Osteoblast (primary cell): ENCODE data around the gene ZSWIM5. TPM values are rescaled to one million over a fixed set of nuclear protein-coding genes. Genes with fewer than 3 reads are reported as not detected.
"Not testable (repeated sequence)": the region's sequence is repeated elsewhere in the genome, so short reads cannot be mapped to it uniquely, and the experiment has no call there.

Source experiments
- DNase-seq: peaks from one replicate; pipeline ENCODE4 v3.0.0; 2011; ENCODE audit warnings: low spot score, mixed read lengths; ENCODE audit not compliant: insufficient read length; ENCODE audit errors: missing footprints
- H2AFZ ChIP-seq: 2 replicates; pipeline ENCODE4 v1.6.0; 2011; ENCODE audit warnings: mild to moderate bottlenecking, low read length
- H3K27ac ChIP-seq: 2 replicates; pipeline ENCODE4 v1.5.1; 2011; ENCODE audit warnings: mild to moderate bottlenecking, low read depth, low read length, moderate library complexity
- H3K27me3 ChIP-seq: 2 replicates; pipeline ENCODE4 v1.6.0; 2012; ENCODE audit warnings: mild to moderate bottlenecking, control low read depth, inconsistent platforms, low read length, moderate library complexity; ENCODE audit not compliant: insufficient read depth
- H3K36me3 ChIP-seq: 2 replicates; pipeline ENCODE4 v1.5.1; 2011; ENCODE audit warnings: mild to moderate bottlenecking, low read length, control low read depth, moderate library complexity; ENCODE audit not compliant: insufficient read depth
- H3K4me1 ChIP-seq: 2 replicates; pipeline ENCODE4 v1.5.1; 2011; ENCODE audit warnings: mild to moderate bottlenecking, low read length, control low read depth, moderate library complexity; ENCODE audit not compliant: insufficient read depth
- H3K4me2 ChIP-seq: 2 replicates; pipeline ENCODE4 v1.6.0; 2011; ENCODE audit warnings: mild to moderate bottlenecking, low read length; ENCODE audit not compliant: insufficient read depth
- H3K4me3 ChIP-seq: fragments of 200-600 bp; sonication (generic); 3 replicates; pipeline ENCODE4 v1.5.1; 2012; ENCODE audit warnings: mild to moderate bottlenecking, low read length, inconsistent platforms; ENCODE audit not compliant: insufficient read depth
- H3K79me2 ChIP-seq: 2 replicates; pipeline ENCODE4 v1.6.0; 2012; ENCODE audit warnings: mild to moderate bottlenecking, low read length, control low read depth, inconsistent platforms; ENCODE audit not compliant: insufficient read depth
- H3K9me3 ChIP-seq: 2 replicates; pipeline ENCODE4 v1.5.1; 2011; ENCODE audit warnings: low read depth, low read length, control low read depth
- H4K20me1 ChIP-seq: 2 replicates; pipeline ENCODE4 v1.6.0; 2012; ENCODE audit warnings: mild to moderate bottlenecking, low read length, control low read depth; ENCODE audit not compliant: insufficient read depth
- total RNA-seq: library from RNA; depleted of rRNA; stranded (reverse); fragments of >200 nt; gene quantifications from 2 replicates; pipeline ENCODE4 v1.2.3, GENCODE V29; 2012
- TF ChIP-seq, protein P1 (sequence below): IDR thresholded peaks from 2 replicates; pipeline ENCODE4 v1.5.1; 2011; ENCODE audit warnings: mild to moderate bottlenecking, low read depth, low read length, moderate library complexity; ENCODE audit errors: extremely low read depth

The ZSWIM5 gene
- 0.36 and 0.59 TPM in 2 replicates for total RNA-seq

DNA sequence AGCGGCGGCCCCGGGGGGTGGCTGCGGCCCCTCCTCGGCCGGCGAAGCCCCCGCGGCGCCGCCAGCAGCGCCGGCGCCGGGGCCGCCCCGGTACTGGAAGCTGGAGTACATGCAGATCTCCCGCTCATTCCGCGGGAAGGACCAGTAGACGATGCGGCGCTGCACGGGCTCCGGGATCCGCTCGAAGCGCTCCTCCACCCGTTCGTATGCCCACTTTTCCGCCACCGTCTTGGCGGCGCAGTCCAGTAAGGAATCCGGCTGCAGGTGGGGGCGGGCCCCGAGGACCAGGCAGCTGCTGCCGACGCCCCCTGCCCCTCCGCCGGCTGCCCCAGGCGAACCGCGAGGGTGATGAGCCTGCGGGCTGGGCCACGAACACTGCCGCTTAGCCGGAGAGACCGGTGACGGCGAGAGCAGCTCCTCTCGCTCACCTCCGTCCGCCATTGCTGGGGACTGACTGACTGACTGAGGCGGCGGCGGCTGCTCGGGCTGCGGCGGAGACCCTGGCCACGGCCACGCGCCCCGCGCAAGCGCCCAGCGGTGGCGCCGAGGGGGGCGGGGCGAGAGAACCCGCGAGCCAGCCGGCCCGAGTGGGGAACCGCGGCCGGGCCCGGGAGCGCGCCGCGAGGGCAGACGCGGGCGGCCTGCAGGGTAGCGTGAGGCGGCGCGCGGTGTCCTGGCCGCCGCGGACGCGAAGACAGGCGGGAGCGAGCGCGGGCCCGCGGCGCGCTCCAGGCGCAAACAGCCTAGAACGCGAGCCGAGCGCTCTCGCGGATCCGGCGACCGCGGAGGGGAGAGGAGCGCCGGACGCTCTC is at the start of gene ZSWIM5:
Gene ZSWIM5, minus strand, starts transcription at position 696 of the 812 bp plus-strand sequence. Its CDS starts 255 bp downstream, at position 441.
- Histone ChIP-seq H4K20me1 (no peaks in the 10 kb centered on the region), H3K27ac (no peak within 1 kb of the TSS), H3K36me3 (no peaks in the 10 kb centered on the region), H3K4me2 (peak within 1 kb of the TSS; percentile 87), H3K9me3 (no peaks in the 10 kb centered on the region), H3K27me3 (peaks cover 69% of the 10 kb centered on the region), H2AFZ (peak within 1 kb of the TSS; percentile 80), H3K79me2 (no peaks in the 10 kb centered on the region), H3K4me1 (peaks cover 4% of the 10 kb centered on the region), H3K4me3 (peak within 1 kb of the TSS; percentile 74)
- TF ChIP-seq, protein P1, sequence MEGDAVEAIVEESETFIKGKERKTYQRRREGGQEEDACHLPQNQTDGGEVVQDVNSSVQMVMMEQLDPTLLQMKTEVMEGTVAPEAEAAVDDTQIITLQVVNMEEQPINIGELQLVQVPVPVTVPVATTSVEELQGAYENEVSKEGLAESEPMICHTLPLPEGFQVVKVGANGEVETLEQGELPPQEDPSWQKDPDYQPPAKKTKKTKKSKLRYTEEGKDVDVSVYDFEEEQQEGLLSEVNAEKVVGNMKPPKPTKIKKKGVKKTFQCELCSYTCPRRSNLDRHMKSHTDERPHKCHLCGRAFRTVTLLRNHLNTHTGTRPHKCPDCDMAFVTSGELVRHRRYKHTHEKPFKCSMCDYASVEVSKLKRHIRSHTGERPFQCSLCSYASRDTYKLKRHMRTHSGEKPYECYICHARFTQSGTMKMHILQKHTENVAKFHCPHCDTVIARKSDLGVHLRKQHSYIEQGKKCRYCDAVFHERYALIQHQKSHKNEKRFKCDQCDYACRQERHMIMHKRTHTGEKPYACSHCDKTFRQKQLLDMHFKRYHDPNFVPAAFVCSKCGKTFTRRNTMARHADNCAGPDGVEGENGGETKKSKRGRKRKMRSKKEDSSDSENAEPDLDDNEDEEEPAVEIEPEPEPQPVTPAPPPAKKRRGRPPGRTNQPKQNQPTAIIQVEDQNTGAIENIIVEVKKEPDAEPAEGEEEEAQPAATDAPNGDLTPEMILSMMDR, result no peak
- peak; percentile 96 for DNase-seq

DNA sequence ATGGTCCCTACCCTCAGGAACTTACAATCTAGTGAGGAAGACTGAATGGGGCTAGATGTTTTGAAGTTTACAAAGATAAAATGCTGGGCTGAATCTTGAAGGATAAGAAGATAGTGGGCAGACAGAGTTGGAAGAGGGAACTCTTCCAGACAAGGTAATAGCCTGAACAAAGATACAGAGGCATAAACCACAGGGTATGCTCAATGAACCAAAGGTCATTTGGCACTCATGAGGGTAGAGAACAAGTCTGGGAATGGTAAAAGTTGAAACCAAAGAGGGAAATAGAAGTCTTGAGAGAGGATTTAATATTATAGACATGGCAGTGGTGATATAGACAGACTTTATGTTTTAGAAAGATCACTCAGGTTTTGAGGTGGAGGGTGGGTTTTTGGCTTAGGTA is 48.1 kb upstream of the ZSWIM5 start:
- peaks cover 7% of the 10 kb centered on the region for H3K9me3 ChIP-seq
- no peak overlapping the region for H3K4me2 ChIP-seq

DNA sequence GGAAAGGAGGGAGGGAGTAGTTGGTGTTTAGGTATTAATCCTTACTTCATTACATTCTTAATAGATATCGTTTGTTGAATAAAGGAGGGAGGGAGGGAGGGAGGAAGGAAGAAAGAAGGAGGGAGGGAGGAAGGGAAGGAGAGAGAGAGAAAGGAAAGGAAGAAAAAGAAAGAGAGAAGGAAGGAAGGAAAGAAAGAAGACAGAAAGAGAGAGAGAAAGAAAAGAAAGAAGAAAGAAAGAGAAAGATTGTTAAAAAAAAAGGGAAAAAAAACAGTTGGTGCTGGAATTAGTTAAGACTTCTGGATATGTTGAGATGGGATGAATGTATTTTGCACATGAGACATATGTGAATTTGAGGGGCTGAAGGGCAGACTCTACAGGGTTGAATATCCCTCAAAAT is 44.1 kb upstream of the ZSWIM5 start:
- TF ChIP-seq, protein P1, result no peak
- H3K4me3 ChIP-seq, result no peak overlapping the region

More for the DNA sequence above, 48.1 kb upstream of the ZSWIM5 start:
- no peak overlapping the region for H3K27ac ChIP-seq
- no peak overlapping the region for H3K4me3 ChIP-seq
- TF ChIP-seq, protein P1, result no peak
- H3K36me3 ChIP-seq, result no peaks in the 10 kb centered on the region
- no peak for DNase-seq
- H3K4me1 ChIP-seq, result no peaks in the 10 kb centered on the region
- H4K20me1 ChIP-seq, result no peaks in the 10 kb centered on the region
- no peaks in the 10 kb centered on the region for H3K27me3 ChIP-seq
- H3K79me2 ChIP-seq, result no peaks in the 10 kb centered on the region
- no peak overlapping the region for H2AFZ ChIP-seq

DNA sequence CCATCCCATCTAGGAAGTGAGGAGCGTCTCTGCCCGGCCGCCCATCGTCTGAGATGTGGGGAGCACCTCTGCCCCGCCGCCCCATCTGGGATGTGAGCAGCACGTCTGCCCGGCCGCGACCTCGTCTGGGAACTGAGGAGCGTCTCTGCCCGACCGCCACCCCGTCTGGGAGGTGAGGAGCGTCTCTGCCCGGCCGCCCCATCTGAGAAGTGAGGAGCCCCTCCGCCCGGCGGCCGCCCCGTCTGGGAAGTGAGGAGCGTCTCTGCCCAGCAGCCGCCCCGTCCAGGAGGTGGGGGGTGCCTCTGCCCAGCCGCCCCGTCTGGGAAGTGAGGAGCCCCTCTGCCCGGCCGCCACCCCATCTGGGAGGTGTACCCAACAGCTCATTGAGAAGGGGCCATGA is 41.6 kb upstream of the ZSWIM5 start:
- H3K9me3 ChIP-seq, H3K27me3 ChIP-seq, H3K4me2 ChIP-seq, DNase-seq, H3K27ac ChIP-seq, H3K36me3 ChIP-seq, H4K20me1 ChIP-seq, H2AFZ ChIP-seq, H3K79me2 ChIP-seq, H3K4me3 ChIP-seq: not testable (repeated sequence)
- H3K4me1 ChIP-seq, result peaks cover 17% of the 10 kb centered on the region

More for the DNA sequence above, 44.1 kb upstream of the ZSWIM5 start:
- Histone ChIP-seq H3K4me1 (peaks cover 10% of the 10 kb centered on the region), H2AFZ (no peak overlapping the region), H4K20me1 (no peaks in the 10 kb centered on the region), H3K27me3 (no peaks in the 10 kb centered on the region), H3K9me3 (no peaks in the 10 kb centered on the region), H3K4me2 (no peak overlapping the region), H3K27ac (no peak overlapping the region), H3K79me2 (no peaks in the 10 kb centered on the region), H3K36me3 (no peaks in the 10 kb centered on the region)
- no peak for DNase-seq
